A549 treated with Hydrocortisone at 1 μM for 4 hours (cell line): ENCODE measurements around the gene CAPN8. TPM values are rescaled to one million over a fixed set of nuclear protein-coding genes. Genes with fewer than 3 reads are reported as not detected.

ENCODE experiments used
- total RNA-seq: library from RNA; stranded (reverse); fragments of 200-300 nt; extraction: Qiagen RNA extraction; gene quantifications from 5 replicates; pipeline ENCODE4 v1.2.3, GENCODE V29; 2022

The CAPN8 gene
- total RNA-seq = 1.0 to 1.8 TPM (median 1.6 TPM) in 5 replicates

DNA sequence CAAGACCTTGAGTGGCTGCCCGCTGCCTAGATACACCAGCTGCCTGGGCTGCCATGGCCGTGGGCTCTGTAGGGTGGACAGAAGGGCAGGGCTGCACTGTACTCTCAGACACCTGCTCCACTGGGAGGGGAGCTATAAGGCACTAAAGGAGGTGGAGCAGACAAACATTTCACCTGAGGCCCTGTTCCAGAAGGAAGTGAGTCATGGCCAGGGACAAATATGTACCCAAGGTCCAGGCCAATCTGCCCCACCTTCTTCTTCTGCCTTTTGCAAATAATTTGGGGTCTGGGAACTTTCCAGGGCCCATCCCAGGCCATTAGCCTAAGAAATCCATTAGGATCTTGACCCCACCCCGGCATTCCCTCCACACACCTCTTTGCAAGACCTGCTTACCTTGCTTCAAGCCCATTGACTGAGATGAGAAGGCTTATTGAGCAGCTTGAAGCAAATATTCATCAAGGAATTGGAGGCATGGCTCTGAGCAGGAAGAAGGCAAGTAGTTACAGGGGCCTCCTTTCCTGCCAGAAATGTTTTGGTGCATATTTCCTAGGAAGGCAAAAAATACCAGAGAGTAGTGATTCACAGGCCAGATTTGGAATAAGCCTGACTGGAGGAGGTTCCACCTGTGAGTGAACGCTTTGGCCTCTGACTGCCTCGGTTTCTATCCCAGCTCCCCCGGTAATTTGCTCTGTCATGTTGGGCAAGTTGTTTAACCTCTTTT lies at the start of gene CAPN8:
TSS of gene CAPN8 (minus strand) at position 110 of the 721 bp plus-strand sequence. CDS start at position 55, 55 bp downstream.

DNA sequence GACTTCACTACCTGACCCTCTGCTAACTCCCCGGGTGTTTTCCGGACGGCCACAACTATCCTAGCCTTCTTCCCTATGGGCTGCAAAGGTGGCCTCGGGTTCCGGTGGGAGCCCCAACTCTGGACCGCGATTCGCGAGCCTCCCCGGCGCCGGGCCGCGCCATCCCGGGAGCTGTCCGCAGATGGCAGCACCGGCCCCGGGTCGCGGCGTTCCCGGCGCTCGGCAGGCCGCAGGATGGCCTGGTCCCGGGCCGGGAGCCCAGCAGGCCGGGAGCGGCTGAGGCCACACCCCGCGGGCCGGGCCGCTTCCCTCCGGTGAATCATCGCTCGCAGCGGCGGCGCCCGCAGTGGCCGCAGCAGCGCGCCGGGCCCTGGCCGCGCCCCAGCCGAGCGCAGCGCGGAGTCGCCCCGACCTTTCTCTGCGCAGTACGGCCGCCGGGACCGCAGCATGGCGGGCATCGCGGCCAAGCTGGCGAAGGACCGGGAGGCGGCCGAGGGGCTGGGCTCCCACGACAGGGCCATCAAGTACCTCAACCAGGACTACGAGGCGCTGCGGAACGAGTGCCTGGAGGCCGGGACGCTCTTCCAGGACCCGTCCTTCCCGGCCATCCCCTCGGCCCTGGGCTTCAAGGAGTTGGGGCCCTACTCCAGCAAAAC lies 46.8 kb upstream of the CAPN8 start, which contains the start of gene CAPN2:
TSS of gene CAPN2 (plus strand) at position 346 of the 656 bp plus-strand sequence. CDS start at position 448, 102 bp downstream.

Other genes starting within 250 kb of the CAPN8 start
- gene CAPN2, start 46.8 kb upstream of the CAPN8 start, total RNA-seq = 391 to 537 TPM (median 423 TPM) in 5 replicates
- 20.9 to 35.2 TPM (median 25.6 TPM) in 5 replicates for gene TP53BP2, start 180.2 kb upstream of the CAPN8 start, total RNA-seq